HEK293T (cell line): ENCODE results near the gene SURF1.
"Not testable (repeated sequence)": the region's sequence is repeated elsewhere in the genome, so short reads cannot be mapped to it uniquely, and the experiment has no call there.

Source experiments
- CTCF ChIA-PET: fragments of 350-600 bp; formaldehyde crosslinking; extraction: SDS; loops from one replicate; lab custom pipeline; 2021; ENCODE audit warnings: antibody characterized with exemption, inconsistent platforms; lab: Yijun Ruan, JAX
- POLR2A ChIA-PET: fragments of 350-600 bp; formaldehyde crosslinking; extraction: SDS; loops from one replicate; lab custom pipeline; 2020; ENCODE audit warnings: antibody characterized with exemption, inconsistent platforms; lab: Yijun Ruan, JAX
- DNase-seq: peaks from one replicate; pipeline ENCODE4 v3.0.0; 2012; ENCODE audit warnings: mixed read lengths; ENCODE audit errors: extremely low spot score
- ARNT ChIP-seq: fragments of 450-650 bp; IDR thresholded peaks from 2 replicates; pipeline ENCODE4 v1.6.1; 2017; ENCODE audit warnings: mild to moderate bottlenecking
- BHLHE40 ChIP-seq: fragments of 450-650 bp; IDR thresholded peaks from 2 replicates; pipeline ENCODE4 v1.6.1; 2016; ENCODE audit warnings: mild to moderate bottlenecking, moderate library complexity, borderline replicate concordance
- CTBP1 ChIP-seq: fragments of 450-650 bp; IDR thresholded peaks from 2 replicates; pipeline ENCODE4 v1.6.1; 2016; ENCODE audit warnings: borderline replicate concordance
- ELF4 ChIP-seq: fragments of 450-650 bp; IDR thresholded peaks from 2 replicates; pipeline ENCODE4 v1.6.1; 2017; ENCODE audit warnings: antibody characterized with exemption
- FOXA1 ChIP-seq: fragments of 450-650 bp; IDR thresholded peaks from 2 replicates; pipeline ENCODE4 v1.6.1; 2016; ENCODE audit warnings: mild to moderate bottlenecking
- FOXK2 ChIP-seq: fragments of 450-650 bp; IDR thresholded peaks from 2 replicates; pipeline ENCODE4 v1.6.1; 2016; ENCODE audit warnings: mild to moderate bottlenecking
- FOXM1 ChIP-seq: fragments of 450-650 bp; IDR thresholded peaks from 2 replicates; pipeline ENCODE4 v1.6.1; 2017; ENCODE audit warnings: mild to moderate bottlenecking, borderline replicate concordance
- HDGF ChIP-seq: fragments of 450-650 bp; IDR thresholded peaks from 2 replicates; pipeline ENCODE4 v1.6.1; 2017; ENCODE audit warnings: antibody characterized with exemption, borderline replicate concordance
- L3MBTL2 ChIP-seq: fragments of 450-650 bp; conservative IDR thresholded peaks from 2 replicates; pipeline ENCODE4 v1.6.1; 2016; ENCODE audit warnings: mild to moderate bottlenecking
- LEF1 ChIP-seq: fragments of 450-650 bp; IDR thresholded peaks from 2 replicates; pipeline ENCODE4 v1.6.1; 2017; ENCODE audit warnings: mild to moderate bottlenecking, borderline replicate concordance
- NFRKB ChIP-seq: fragments of 450-650 bp; IDR thresholded peaks from 2 replicates; pipeline ENCODE4 v1.6.1; 2016; ENCODE audit warnings: mild to moderate bottlenecking, moderate library complexity
- PKNOX1 ChIP-seq: fragments of 450-650 bp; IDR thresholded peaks from 2 replicates; pipeline ENCODE4 v1.6.1; 2016
- SP1 ChIP-seq: fragments of 450-650 bp; IDR thresholded peaks from 2 replicates; pipeline ENCODE4 v1.6.1; 2017
- SUZ12 ChIP-seq: fragments of 450-650 bp; IDR thresholded peaks from 2 replicates; pipeline ENCODE4 v1.6.1; 2016; ENCODE audit warnings: mild to moderate bottlenecking
- TARDBP ChIP-seq: fragments of 450-650 bp; IDR thresholded peaks from 2 replicates; pipeline ENCODE4 v1.6.1; 2016
- ZNF384 ChIP-seq: fragments of 450-650 bp; IDR thresholded peaks from 2 replicates; pipeline ENCODE4 v1.6.1; 2016

SURF1 gene

GRCh38 chr9:133340916-133341315, 15.4 kb downstream of the SURF1 start:
- CTCF ChIA-PET: interaction anchor here (0.7 kb wide), 1 partner anchor 1284 kb away, joined by 4 read pairs; no protein-coding TSS in a partner anchor
- POLR2A ChIA-PET: interaction anchor here (3.0 kb wide), 1 partner anchor 15 kb away, joined by 12 read pairs; the partner anchor contains the start of genes SURF1 and SURF2
- TF ChIP-seq HDGF (no peak), NFRKB (no peak), FOXM1 (no peak), ELF4 (no peak), TARDBP (no peak), CTBP1 (no peak), L3MBTL2 (no peak), SUZ12 (no peak), ARNT (no peak), ZNF384 (no peak), FOXA1 (no peak), LEF1 (no peak), FOXK2 (no peak), PKNOX1 (no peak), BHLHE40 (no peak), SP1 (no peak)
- DNase-seq: no peak

- no peak for DNase-seq
- ChIA-PET POLR2A (interaction anchor here (1.3 to 3.0 kb wide), 5 partner anchors 8 to 173 kb away, joined by 3 to 14 read pairs (median 9); partner anchors contain the start of genes MED22, RPL7A, SURF1 and SURF2), CTCF (no interaction called here)
- TF ChIP-seq BHLHE40: no peak
- TF ChIP-seq LEF1: no peak
- no peak for TF ChIP-seq SUZ12
- TF ChIP-seq FOXA1: no peak
- TF ChIP-seq FOXM1: no peak
- TF ChIP-seq ARNT: no peak
- no peak for TF ChIP-seq ELF4
- TF ChIP-seq FOXK2: no peak
- TF ChIP-seq L3MBTL2: no peak
Observed at GRCh38 chr9:133340256-133340655, 16.0 kb downstream of the SURF1 start.

- POLR2A ChIA-PET: interaction anchor here (1.3 to 3.0 kb wide), 5 partner anchors 9 to 173 kb away, joined by 3 to 14 read pairs (median 9); partner anchors contain the start of genes MED22, RPL7A, SURF1 and SURF2
Observed at GRCh38 chr9:133339641-133340040, 16.6 kb downstream of the SURF1 start.

DNA sequence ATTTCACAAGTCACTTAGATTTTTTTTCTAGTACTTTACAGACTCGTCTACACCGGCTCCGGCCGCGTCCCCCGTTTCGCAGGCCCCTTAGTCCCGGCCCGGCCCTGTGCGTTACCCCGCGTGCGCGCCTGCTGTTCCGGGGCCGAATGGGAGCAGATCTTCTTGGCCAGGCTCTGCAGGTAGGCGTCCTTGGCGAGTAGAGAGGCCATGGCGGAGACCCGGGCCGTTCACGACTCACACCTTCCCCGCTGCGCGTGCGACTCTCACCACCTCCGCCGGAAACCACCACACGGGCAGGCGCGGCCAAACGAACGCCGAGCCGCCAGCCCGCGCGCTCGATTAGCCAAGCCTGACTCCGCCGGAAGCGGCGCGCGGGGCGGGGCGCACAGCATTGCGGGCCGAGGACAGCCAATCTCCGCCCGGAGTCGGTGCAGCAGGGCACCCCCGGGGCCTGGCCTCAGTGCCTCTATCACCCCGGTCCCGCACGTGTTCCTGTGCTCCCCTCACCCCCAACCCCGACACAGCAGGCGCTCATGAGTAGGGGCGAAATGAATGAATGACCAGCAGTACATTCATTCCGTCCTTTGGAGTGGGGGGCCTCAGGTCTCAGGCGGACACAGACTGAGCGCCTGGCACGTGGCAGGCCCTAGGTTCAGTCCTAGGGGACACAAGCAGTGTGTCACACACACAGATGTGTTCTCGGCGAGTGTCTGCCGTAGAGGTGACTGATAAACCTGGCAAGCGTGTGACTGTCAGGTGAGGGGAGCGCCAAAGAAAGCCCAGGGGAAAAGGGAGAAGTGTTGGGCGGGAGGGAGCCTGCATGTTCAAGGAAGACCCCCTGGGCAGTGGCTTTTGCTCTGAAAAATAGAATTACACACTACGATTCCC, 20.1 kb downstream of the SURF1 start, which contains the start of gene SURF6:
Gene SURF6, minus strand, starts transcription at position 265 of the 888 bp plus-strand sequence. Its CDS starts 56 bp downstream, at position 209.
- DNase-seq: peak; percentile 89
- ChIA-PET CTCF (no interaction called here), POLR2A (no interaction called here)
- TF ChIP-seq SP1 (no peak), ARNT (0 out of 2 replicates have a peak, but pooled peaks have one; percentile 55), FOXM1 (peak; percentile 67; the same call in 1 of the 2 replicates), SUZ12 (no peak), FOXK2 (no peak), ELF4 (peak; percentile 61), TARDBP (no peak), L3MBTL2 (peak; percentile 96), BHLHE40 (no peak), CTBP1 (peak; percentile 12; the same call in 1 of the 2 replicates), NFRKB (no peak), LEF1 (no peak), ZNF384 (no peak), FOXA1 (no peak), PKNOX1 (no peak), HDGF (0 out of 2 replicates have a peak, but pooled peaks have one; percentile 82)

More at GRCh38 chr9:133339641-133340040, 16.6 kb downstream of the SURF1 start:
- TF ChIP-seq ZNF384 (no peak), HDGF (no peak), FOXA1 (no peak), SUZ12 (no peak), BHLHE40 (no peak), ARNT (no peak), ELF4 (no peak), FOXM1 (no peak), TARDBP (no peak), LEF1 (no peak), CTBP1 (no peak), L3MBTL2 (no peak), NFRKB (no peak), PKNOX1 (no peak)
- CTCF ChIA-PET: no interaction called here
- no peak for DNase-seq

GRCh38 chr9:133334888-133335287, 21.4 kb downstream of the SURF1 start:
- CTCF ChIA-PET: interaction anchor here (1.2 kb wide), 1 partner anchor 149 kb away, joined by 3 read pairs; no protein-coding TSS in a partner anchor
- POLR2A ChIA-PET: interaction anchor here (1.0 to 1.7 kb wide), 2 partner anchors 14 to 21 kb away, joined by 4 to 9 read pairs; partner anchors contain the start of genes MED22, RPL7A and SURF1
- not testable (repeated sequence) for DNase-seq
